HEK293 (cell line): Measurements from ENCODE around the gene RALGAPA2.

Experiments
- CTCF ChIA-PET: fragments of 350-600 bp; formaldehyde crosslinking; extraction: SDS; loops from one replicate; lab custom pipeline; 2021; ENCODE audit warnings: antibody characterized with exemption; lab: Yijun Ruan, JAX
- POLR2A ChIA-PET: fragments of 300-600 bp; formaldehyde crosslinking; extraction: SDS; loops from one replicate; lab custom pipeline; 2020; ENCODE audit warnings: antibody characterized with exemption, inconsistent platforms; lab: Yijun Ruan, JAX
- H3K27ac ChIP-seq: fragments of 200-500 bp; sonication (Bioruptor generic); 2 replicates; pipeline ENCODE4 v1.5.1; 2014; ENCODE audit warnings: low read depth, low read length, control low read depth, inconsistent platforms; ENCODE audit errors: extremely low read depth
- H3K36me3 ChIP-seq, 2 experiments: fragments of 200-500 bp in 1 of 2; sonication (Bioruptor generic) in 1 of 2; 1 replicate in 1 of 2; 2 replicates in 1 of 2; pipeline ENCODE4 v1.5.1; 2014 to 2017; ENCODE audit warnings: inconsistent platforms in 2 of 2, low read length in 2 of 2; ENCODE audit not compliant: control insufficient read depth in 2 of 2, insufficient read depth in 1 of 2
- H3K4me1 ChIP-seq: fragments of 200-500 bp; sonication (Bioruptor generic); 2 replicates; pipeline ENCODE4 v1.5.1; 2014; ENCODE audit warnings: mild to moderate bottlenecking, low read length, inconsistent platforms; ENCODE audit not compliant: control insufficient read depth, insufficient read depth
- H3K4me3 ChIP-seq: 2 replicates; pipeline ENCODE4 v1.5.1; 2011; ENCODE audit warnings: low read depth, mild to moderate bottlenecking, control low read depth, low read length, moderate library complexity
- H3K9me3 ChIP-seq: fragments of 200-500 bp; sonication (Bioruptor generic); 2 replicates; pipeline ENCODE4 v1.5.1; 2014; ENCODE audit warnings: low read depth, low read length, inconsistent platforms; ENCODE audit not compliant: control insufficient read depth, insufficient read depth
- IKZF3 ChIP-seq: fragments of 450-650 bp; IDR thresholded peaks from 2 replicates; pipeline ENCODE4 v1.5.0; 2018; ENCODE audit warnings: missing biosample characterization, mild to moderate bottlenecking, missing genetic modification characterization, moderate library complexity
- KLF1 ChIP-seq: fragments of 450-650 bp; formaldehyde crosslinking; IDR thresholded peaks from 2 replicates; pipeline ENCODE4 v1.5.1; 2016; ENCODE audit warnings: missing biosample characterization, missing genetic modification characterization
- PRDM1 ChIP-seq: fragments of 450-650 bp; formaldehyde crosslinking; IDR thresholded peaks from 2 replicates; pipeline ENCODE4; 2016; ENCODE audit warnings: missing biosample characterization, missing genetic modification characterization
- PRDM10 ChIP-seq: fragments of 450-650 bp; formaldehyde crosslinking; IDR thresholded peaks from 2 replicates; pipeline ENCODE4 v1.5.1; 2016; ENCODE audit warnings: missing biosample characterization, missing genetic modification characterization
- SCRT1 ChIP-seq: fragments of 450-650 bp; formaldehyde crosslinking; IDR thresholded peaks from 2 replicates; pipeline ENCODE4 v1.5.1; 2016; ENCODE audit warnings: missing biosample characterization, missing genetic modification characterization, borderline replicate concordance
- SETDB1 ChIP-seq: IDR thresholded peaks from one replicate; pipeline ENCODE4 v1.6.1; 2017; ENCODE audit warnings: mild to moderate bottlenecking, low read length, moderate library complexity, mixed read lengths; ENCODE audit not compliant: insufficient read length
- TCF7L2 ChIP-seq: IDR thresholded peaks from 2 replicates; pipeline ENCODE4 v1.6.1; 2011; ENCODE audit warnings: low read depth, mild to moderate bottlenecking, inconsistent platforms, low read length, moderate library complexity, borderline replicate concordance
- TRIM28 ChIP-seq: IDR thresholded peaks from 2 replicates; pipeline ENCODE4 v1.6.1; 2011; ENCODE audit warnings: low read length, control low read depth, borderline replicate concordance
- ZBTB20 ChIP-seq: fragments of 450-650 bp; formaldehyde crosslinking; IDR thresholded peaks from 2 replicates; pipeline ENCODE4 v1.5.1; 2016; ENCODE audit warnings: missing biosample characterization, missing genetic modification characterization
- ZBTB21 ChIP-seq: fragments of 450-650 bp; formaldehyde crosslinking; IDR thresholded peaks from 2 replicates; pipeline ENCODE4 v1.5.1; 2017; ENCODE audit warnings: missing biosample characterization, missing genetic modification characterization
- ZBTB48 ChIP-seq: fragments of 450-650 bp; formaldehyde crosslinking; IDR thresholded peaks from 2 replicates; pipeline ENCODE4 v1.5.1; 2016; ENCODE audit warnings: missing biosample characterization, missing genetic modification characterization
- ZNF121 ChIP-seq: fragments of 450-650 bp; formaldehyde crosslinking; IDR thresholded peaks from 2 replicates; pipeline ENCODE4 v1.5.1; 2016; ENCODE audit warnings: missing biosample characterization, missing genetic modification characterization
- ZNF133 ChIP-seq: fragments of 450-650 bp; formaldehyde crosslinking; IDR thresholded peaks from 2 replicates; pipeline ENCODE4 v1.5.1; 2016; ENCODE audit warnings: missing biosample characterization, missing genetic modification characterization
- ZNF155 ChIP-seq: fragments of 450-650 bp; formaldehyde crosslinking; IDR thresholded peaks from 2 replicates; pipeline ENCODE4 v1.5.1; 2016; ENCODE audit warnings: missing biosample characterization, missing genetic modification characterization
- ZNF354C ChIP-seq: fragments of 450-650 bp; formaldehyde crosslinking; IDR thresholded peaks from 2 replicates; pipeline ENCODE4 v1.5.1; 2016; ENCODE audit warnings: missing biosample characterization, missing genetic modification characterization, low read depth, borderline replicate concordance
- ZNF501 ChIP-seq: fragments of 450-650 bp; formaldehyde crosslinking; IDR thresholded peaks from 2 replicates; pipeline ENCODE4 v1.5.1; 2016; ENCODE audit warnings: missing biosample characterization, missing genetic modification characterization
- ZNF510 ChIP-seq: fragments of 450-650 bp; formaldehyde crosslinking; IDR thresholded peaks from 2 replicates; pipeline ENCODE4 v1.5.1; 2018; ENCODE audit warnings: mild to moderate bottlenecking, missing genetic modification characterization, missing biosample characterization; ENCODE audit not compliant: insufficient replicate concordance
- ZNF514 ChIP-seq: fragments of 450-650 bp; formaldehyde crosslinking; IDR thresholded peaks from 2 replicates; pipeline ENCODE4 v1.5.1; 2016; ENCODE audit warnings: missing biosample characterization, missing genetic modification characterization
- ZNF529 ChIP-seq: fragments of 450-650 bp; formaldehyde crosslinking; IDR thresholded peaks from 2 replicates; pipeline ENCODE4 v1.5.1; 2017; ENCODE audit warnings: missing genetic modification characterization, missing biosample characterization; ENCODE audit not compliant: insufficient replicate concordance
- ZNF560 ChIP-seq: fragments of 450-650 bp; formaldehyde crosslinking; IDR thresholded peaks from 2 replicates; pipeline ENCODE4 v1.5.1; 2017; ENCODE audit warnings: missing biosample characterization, missing genetic modification characterization, borderline replicate concordance
- ZNF621 ChIP-seq: fragments of 450-650 bp; formaldehyde crosslinking; IDR thresholded peaks from 2 replicates; pipeline ENCODE4 v1.5.1; 2017; ENCODE audit warnings: missing biosample characterization, missing genetic modification characterization
- ZNF660 ChIP-seq: fragments of 450-650 bp; IDR thresholded peaks from 2 replicates; pipeline ENCODE4 v1.5.1; 2018; ENCODE audit warnings: missing biosample characterization, mild to moderate bottlenecking, missing genetic modification characterization
- ZNF664 ChIP-seq: fragments of 450-650 bp; formaldehyde crosslinking; IDR thresholded peaks from 2 replicates; pipeline ENCODE4 v1.5.1; 2016; ENCODE audit warnings: missing biosample characterization, missing genetic modification characterization
- TF ChIP-seq, protein P1 (sequence below): fragments of 450-650 bp; formaldehyde crosslinking; IDR thresholded peaks from 2 replicates; pipeline ENCODE4 v1.5.1; 2016; ENCODE audit warnings: missing biosample characterization, missing genetic modification characterization
- TF ChIP-seq, protein P2 (sequence below): fragments of 450-650 bp; formaldehyde crosslinking; IDR thresholded peaks from 2 replicates; pipeline ENCODE4 v1.5.1; 2016; ENCODE audit warnings: missing biosample characterization, missing genetic modification characterization
- TF ChIP-seq, protein P3 (sequence below): fragments of 450-650 bp; formaldehyde crosslinking; IDR thresholded peaks from 2 replicates; pipeline ENCODE4 v1.5.1; 2016; ENCODE audit warnings: missing biosample characterization, missing genetic modification characterization, low read depth

Gene RALGAPA2

DNA sequence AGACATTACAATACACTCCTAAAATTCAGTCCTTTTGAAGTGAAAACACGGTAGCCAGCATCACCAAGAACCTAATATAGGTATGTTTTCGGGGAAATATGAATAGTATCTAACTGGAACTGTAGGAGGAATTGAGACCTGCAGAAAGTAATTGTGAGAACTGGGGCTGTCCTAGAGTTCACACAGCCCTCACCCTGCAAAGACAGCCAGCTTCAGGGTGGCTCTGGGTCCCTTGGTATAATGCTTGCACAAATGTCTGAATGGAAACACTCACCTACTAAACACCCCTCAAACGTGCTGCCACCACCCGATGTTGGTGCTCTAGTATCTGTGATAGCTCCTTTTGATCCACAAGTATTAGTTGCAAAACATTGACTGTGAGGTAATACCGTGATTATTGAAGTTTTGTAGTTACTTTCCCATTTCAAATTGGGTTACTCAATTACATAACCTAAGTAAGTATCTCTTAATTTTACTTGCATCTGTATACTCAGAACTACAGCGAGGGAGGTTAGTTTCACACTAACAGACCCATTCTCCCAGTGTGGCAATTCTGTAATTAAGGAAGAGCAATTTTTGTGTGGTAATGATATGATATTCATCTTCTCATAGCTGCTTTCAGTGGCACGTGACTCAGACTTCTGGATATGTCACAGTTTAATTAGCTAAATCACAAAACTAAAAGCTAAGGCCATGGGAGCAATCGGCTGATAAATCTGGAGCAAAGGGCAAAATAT lies 215.0 kb downstream of the RALGAPA2 start:
- Histone ChIP-seq H3K4me3 (no peak overlapping the region), H3K36me3 (peaks cover 0 to 11% of the 10 kb centered on the region in 2 experiments; a peak in 1 of 3 replicates), H3K27ac (no peak overlapping the region), H3K9me3 (no peaks in the 10 kb centered on the region), H3K4me1 (no peaks in the 10 kb centered on the region)
- TF ChIP-seq, protein P1, sequence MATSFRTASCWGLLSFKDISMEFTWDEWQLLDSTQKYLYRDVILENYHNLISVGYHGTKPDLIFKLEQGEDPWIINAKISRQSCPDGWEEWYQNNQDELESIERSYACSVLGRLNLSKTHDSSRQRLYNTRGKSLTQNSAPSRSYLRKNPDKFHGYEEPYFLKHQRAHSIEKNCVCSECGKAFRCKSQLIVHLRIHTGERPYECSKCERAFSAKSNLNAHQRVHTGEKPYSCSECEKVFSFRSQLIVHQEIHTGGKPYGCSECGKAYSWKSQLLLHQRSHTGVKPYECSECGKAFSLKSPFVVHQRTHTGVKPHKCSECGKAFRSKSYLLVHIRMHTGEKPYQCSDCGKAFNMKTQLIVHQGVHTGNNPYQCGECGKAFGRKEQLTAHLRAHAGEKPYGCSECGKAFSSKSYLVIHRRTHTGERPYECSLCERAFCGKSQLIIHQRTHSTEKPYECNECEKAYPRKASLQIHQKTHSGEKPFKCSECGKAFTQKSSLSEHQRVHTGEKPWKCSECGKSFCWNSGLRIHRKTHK (tag by site-specific recombination), result no peak
- TF ChIP-seq PRDM1 (no peak), ZNF155 (tag by site-specific recombination) (no peak), TRIM28 (no peak), ZNF121 (tag by site-specific recombination) (no peak), ZNF354C (no peak), ZNF529 (tag by site-specific recombination) (no peak), ZNF501 (no peak), IKZF3 (tag by site-specific recombination) (no peak), ZNF514 (no peak), ZBTB20 (tag by site-specific recombination) (no peak), ZNF510 (tag by site-specific recombination) (no peak), ZNF660 (no peak), SCRT1 (tag by site-specific recombination) (no peak), PRDM10 (tag by site-specific recombination) (no peak)
- TF ChIP-seq, protein P2, sequence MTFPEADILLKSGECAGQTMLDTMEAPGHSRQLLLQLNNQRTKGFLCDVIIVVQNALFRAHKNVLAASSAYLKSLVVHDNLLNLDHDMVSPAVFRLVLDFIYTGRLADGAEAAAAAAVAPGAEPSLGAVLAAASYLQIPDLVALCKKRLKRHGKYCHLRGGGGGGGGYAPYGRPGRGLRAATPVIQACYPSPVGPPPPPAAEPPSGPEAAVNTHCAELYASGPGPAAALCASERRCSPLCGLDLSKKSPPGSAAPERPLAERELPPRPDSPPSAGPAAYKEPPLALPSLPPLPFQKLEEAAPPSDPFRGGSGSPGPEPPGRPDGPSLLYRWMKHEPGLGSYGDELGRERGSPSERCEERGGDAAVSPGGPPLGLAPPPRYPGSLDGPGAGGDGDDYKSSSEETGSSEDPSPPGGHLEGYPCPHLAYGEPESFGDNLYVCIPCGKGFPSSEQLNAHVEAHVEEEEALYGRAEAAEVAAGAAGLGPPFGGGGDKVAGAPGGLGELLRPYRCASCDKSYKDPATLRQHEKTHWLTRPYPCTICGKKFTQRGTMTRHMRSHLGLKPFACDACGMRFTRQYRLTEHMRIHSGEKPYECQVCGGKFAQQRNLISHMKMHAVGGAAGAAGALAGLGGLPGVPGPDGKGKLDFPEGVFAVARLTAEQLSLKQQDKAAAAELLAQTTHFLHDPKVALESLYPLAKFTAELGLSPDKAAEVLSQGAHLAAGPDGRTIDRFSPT (tag by site-specific recombination), result no peak
- POLR2A ChIA-PET, result no interaction called here
- CTCF ChIA-PET, result interaction anchor here (0.7 kb wide), 1 partner anchor 37 kb away, joined by 3 read pairs; no protein-coding TSS in a partner anchor

DNA sequence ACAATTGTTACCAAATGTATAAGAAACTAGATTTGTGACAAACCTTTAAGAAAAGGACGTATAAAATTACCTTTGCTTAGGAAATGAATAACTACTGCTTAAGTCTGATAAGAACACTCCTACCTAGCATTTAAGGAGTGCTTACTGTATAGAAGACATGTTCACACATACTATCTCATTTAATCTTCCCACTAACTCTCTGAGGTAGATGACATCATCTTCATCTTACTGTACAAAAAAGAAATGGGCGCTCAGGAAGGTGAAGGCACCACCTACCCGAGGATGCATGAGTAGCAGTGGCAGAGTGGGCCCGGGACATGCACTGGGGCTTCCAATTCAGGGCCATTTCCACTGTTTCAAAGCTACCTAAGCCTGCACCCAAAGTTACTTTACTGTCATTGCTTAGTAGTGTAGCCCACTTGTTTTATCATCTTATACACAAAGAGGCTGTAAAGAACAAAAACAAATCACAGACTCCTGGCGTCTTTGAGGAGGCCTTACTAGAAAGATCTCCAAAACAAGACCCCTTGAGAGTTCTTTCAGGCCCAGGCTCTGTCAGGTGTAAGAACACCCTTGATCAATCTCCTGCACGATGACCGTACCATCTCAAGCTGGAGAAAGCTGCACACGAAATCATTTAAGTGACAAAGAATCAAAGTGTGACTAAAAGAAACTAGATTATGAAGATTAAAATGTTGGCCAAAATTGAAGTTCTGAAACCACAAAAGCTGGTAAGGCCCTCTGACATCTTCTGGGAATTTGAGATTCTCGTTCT lies 216.5 kb downstream of the RALGAPA2 start:
- no peak overlapping the region for H3K27ac ChIP-seq
- H3K4me3 ChIP-seq, result no peak overlapping the region
- no peaks in the 10 kb centered on the region for H3K4me1 ChIP-seq
- ChIA-PET POLR2A (no interaction called here), CTCF (no interaction called here)
- H3K36me3 ChIP-seq, result peaks cover 0 to 6% of the 10 kb centered on the region in 2 experiments; a peak in 1 of 3 replicates
- H3K9me3 ChIP-seq, result no peaks in the 10 kb centered on the region
- TF ChIP-seq SETDB1 (no peak), ZBTB48 (tag by site-specific recombination) (no peak), ZNF560 (tag by site-specific recombination) (no peak), TRIM28 (no peak), KLF1 (tag by site-specific recombination) (no peak), ZNF133 (tag by site-specific recombination) (no peak), ZBTB21 (no peak), TCF7L2 (no peak), ZNF664 (tag by site-specific recombination) (peak; percentile 93), ZNF621 (tag by site-specific recombination) (no peak)
- TF ChIP-seq, protein P3, sequence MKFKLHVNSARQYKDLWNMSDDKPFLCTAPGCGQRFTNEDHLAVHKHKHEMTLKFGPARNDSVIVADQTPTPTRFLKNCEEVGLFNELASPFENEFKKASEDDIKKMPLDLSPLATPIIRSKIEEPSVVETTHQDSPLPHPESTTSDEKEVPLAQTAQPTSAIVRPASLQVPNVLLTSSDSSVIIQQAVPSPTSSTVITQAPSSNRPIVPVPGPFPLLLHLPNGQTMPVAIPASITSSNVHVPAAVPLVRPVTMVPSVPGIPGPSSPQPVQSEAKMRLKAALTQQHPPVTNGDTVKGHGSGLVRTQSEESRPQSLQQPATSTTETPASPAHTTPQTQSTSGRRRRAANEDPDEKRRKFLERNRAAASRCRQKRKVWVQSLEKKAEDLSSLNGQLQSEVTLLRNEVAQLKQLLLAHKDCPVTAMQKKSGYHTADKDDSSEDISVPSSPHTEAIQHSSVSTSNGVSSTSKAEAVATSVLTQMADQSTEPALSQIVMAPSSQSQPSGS, result peak; percentile 57; the same call in 1 of the 2 replicates
